ENCODE results near the gene DCAF8. TPM values are rescaled to one million over a fixed set of nuclear protein-coding genes. Genes with fewer than 3 reads are reported as not detected.

Gene DCAF8
- total and polyA plus RNA-seq, 2 experiments from 2014 or later = 55.0 to 104 TPM

DNA sequence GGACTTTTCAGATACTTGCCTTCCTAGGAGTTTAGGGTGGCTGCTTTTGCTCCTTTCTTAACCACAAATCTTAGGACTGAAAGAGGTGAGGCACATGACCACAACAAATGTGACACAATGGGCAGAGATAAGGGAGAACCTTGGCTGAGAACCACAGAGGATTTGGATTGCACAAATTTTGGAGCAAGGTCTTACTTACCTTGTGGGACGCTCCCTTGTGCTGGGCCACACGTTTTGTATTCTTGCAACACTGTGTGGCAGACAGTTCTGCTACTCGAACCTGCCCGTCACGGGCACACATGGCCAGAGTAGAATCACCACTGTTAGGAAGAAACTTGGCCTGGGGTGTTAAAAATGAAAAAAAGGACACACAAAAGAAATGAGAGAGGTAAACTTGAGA is 23.9 kb downstream of the DCAF8 start:
- Histone ChIP-seq H3K27me3 (ENCODE audit: insufficient read depth) (no peaks in the 10 kb centered on the region), H3K4me1 (ENCODE audit: insufficient read depth) (no peaks in the 10 kb centered on the region), H3K27ac (ENCODE audit: low read depth) (peak overlapping the region; percentile 26; the same call in 1 of the 2 replicates), H4K20me1 (replicated peaks; ENCODE audit: insufficient read depth) (peaks cover 30% of the 10 kb centered on the region), H2AFZ (no peak overlapping the region), H3K4me2 (no peak overlapping the region), H3F3A (replicated peaks; ENCODE audit: low read depth) (peaks cover 8% of the 10 kb centered on the region; the same call in 1 of the 2 replicates), H3K9me2 (ENCODE audit: insufficient read depth) (no peaks in the 10 kb centered on the region), H3K4me3 (no peak overlapping the region), H3K36me3 (ENCODE audit: insufficient read depth) (peaks cover 52% of the 10 kb centered on the region), H3K79me2 (replicated peaks; ENCODE audit: insufficient read depth) (peaks cover 13% of the 10 kb centered on the region)
- Mint-ChIP-seq H3K27ac (no peak overlapping the region), H3K4me1 (no peaks in the 10 kb centered on the region; the same call in 2 of the 3 replicates), H3K4me3 (no peak overlapping the region), H3K36me3 (ENCODE audit: low read depth) (peaks cover 53% of the 10 kb centered on the region), H3K9me3 (no peaks in the 10 kb centered on the region), H3K27me3 (ENCODE audit: insufficient read depth, low read depth, poor library complexity) (no peaks in the 10 kb centered on the region)
- ATAC-seq = no peak
- no peak for DNase-seq (ENCODE audit: low spot score)
- TF ChIP-seq, protein P1, sequence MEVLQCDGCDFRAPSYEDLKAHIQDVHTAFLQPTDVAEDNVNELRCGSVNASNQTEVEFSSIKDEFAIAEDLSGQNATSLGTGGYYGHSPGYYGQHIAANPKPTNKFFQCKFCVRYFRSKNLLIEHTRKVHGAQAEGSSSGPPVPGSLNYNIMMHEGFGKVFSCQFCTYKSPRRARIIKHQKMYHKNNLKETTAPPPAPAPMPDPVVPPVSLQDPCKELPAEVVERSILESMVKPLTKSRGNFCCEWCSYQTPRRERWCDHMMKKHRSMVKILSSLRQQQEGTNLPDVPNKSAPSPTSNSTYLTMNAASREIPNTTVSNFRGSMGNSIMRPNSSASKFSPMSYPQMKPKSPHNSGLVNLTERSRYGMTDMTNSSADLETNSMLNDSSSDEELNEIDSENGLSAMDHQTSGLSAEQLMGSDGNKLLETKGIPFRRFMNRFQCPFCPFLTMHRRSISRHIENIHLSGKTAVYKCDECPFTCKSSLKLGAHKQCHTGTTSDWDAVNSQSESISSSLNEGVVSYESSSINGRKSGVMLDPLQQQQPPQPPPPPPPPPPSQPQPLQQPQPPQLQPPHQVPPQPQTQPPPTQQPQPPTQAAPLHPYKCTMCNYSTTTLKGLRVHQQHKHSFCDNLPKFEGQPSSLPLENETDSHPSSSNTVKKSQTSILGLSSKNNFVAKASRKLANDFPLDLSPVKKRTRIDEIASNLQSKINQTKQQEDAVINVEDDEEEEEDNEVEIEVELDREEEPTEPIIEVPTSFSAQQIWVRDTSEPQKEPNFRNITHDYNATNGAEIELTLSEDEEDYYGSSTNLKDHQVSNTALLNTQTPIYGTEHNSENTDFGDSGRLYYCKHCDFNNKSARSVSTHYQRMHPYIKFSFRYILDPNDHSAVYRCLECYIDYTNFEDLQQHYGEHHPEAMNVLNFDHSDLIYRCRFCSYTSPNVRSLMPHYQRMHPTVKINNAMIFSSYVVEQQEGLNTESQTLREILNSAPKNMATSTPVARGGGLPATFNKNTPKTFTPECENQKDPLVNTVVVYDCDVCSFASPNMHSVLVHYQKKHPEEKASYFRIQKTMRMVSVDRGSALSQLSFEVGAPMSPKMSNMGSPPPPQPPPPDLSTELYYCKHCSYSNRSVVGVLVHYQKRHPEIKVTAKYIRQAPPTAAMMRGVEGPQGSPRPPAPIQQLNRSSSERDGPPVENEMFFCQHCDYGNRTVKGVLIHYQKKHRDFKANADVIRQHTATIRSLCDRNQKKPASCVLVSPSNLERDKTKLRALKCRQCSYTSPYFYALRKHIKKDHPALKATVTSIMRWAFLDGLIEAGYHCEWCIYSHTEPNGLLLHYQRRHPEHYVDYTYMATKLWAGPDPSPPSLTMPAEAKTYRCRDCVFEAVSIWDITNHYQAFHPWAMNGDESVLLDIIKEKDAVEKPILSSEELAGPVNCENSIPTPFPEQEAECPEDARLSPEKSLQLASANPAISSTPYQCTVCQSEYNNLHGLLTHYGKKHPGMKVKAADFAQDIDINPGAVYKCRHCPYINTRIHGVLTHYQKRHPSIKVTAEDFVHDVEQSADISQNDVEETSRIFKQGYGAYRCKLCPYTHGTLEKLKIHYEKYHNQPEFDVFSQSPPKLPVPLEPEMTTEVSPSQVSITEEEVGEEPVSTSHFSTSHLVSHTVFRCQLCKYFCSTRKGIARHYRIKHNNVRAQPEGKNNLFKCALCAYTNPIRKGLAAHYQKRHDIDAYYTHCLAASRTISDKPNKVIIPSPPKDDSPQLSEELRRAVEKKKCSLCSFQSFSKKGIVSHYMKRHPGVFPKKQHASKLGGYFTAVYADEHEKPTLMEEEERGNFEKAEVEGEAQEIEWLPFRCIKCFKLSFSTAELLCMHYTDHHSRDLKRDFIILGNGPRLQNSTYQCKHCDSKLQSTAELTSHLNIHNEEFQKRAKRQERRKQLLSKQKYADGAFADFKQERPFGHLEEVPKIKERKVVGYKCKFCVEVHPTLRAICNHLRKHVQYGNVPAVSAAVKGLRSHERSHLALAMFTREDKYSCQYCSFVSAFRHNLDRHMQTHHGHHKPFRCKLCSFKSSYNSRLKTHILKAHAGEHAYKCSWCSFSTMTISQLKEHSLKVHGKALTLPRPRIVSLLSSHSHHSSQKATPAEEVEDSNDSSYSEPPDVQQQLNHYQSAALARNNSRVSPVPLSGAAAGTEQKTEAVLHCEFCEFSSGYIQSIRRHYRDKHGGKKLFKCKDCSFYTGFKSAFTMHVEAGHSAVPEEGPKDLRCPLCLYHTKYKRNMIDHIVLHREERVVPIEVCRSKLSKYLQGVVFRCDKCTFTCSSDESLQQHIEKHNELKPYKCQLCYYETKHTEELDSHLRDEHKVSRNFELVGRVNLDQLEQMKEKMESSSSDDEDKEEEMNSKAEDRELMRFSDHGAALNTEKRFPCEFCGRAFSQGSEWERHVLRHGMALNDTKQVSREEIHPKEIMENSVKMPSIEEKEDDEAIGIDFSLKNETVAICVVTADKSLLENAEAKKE (CRISPR knock-in tag; IDR thresholded peaks at IDR 0.05) = no peak
- TF ChIP-seq STAT1 (IDR thresholded peaks at IDR 0.05; ENCODE audit: unreplicated experiment) (no peak), REST (IDR thresholded peaks at IDR 0.05; ENCODE audit: unreplicated experiment) (no peak), ZNF331 (CRISPR knock-in tag; IDR thresholded peaks at IDR 0.05; ENCODE audit: low read depth) (no peak), CREB1 (CRISPR knock-in tag; IDR thresholded peaks at IDR 0.05; ENCODE audit: low read depth) (no peak), JUNB (IDR thresholded peaks at IDR 0.05; ENCODE audit: unreplicated experiment) (no peak), POLR2AphosphoS5 (IDR thresholded peaks at IDR 0.05; ENCODE audit: low read depth) (no peak), EZH2 (IDR thresholded peaks at IDR 0.05; ENCODE audit: low read depth, unreplicated experiment) (no peak), ZNF114 (CRISPR knock-in tag; IDR thresholded peaks at IDR 0.05) (no peak), NANOG (IDR thresholded peaks at IDR 0.05; ENCODE audit: borderline replicate concordance) (no peak), ETS1 (IDR thresholded peaks at IDR 0.05) (no peak), EZH2phosphoT487 (IDR thresholded peaks at IDR 0.05; ENCODE audit: unreplicated experiment) (no peak)
- TF ChIP-seq, protein P2, sequence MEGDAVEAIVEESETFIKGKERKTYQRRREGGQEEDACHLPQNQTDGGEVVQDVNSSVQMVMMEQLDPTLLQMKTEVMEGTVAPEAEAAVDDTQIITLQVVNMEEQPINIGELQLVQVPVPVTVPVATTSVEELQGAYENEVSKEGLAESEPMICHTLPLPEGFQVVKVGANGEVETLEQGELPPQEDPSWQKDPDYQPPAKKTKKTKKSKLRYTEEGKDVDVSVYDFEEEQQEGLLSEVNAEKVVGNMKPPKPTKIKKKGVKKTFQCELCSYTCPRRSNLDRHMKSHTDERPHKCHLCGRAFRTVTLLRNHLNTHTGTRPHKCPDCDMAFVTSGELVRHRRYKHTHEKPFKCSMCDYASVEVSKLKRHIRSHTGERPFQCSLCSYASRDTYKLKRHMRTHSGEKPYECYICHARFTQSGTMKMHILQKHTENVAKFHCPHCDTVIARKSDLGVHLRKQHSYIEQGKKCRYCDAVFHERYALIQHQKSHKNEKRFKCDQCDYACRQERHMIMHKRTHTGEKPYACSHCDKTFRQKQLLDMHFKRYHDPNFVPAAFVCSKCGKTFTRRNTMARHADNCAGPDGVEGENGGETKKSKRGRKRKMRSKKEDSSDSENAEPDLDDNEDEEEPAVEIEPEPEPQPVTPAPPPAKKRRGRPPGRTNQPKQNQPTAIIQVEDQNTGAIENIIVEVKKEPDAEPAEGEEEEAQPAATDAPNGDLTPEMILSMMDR (conservative IDR thresholded peaks at IDR 0.05; ENCODE audit: low read depth in 2 of 2) = no peak

All from GM23338 (cell line).